Retinal pigment epithelial cell (primary cell): ENCODE data around the gene YIF1A.
"Not testable (repeated sequence)": the region's sequence is repeated elsewhere in the genome, so short reads cannot be mapped to it uniquely, and the experiment has no call there.

Experiments used
- DNase-seq: peaks from one replicate; pipeline ENCODE4 v3.0.0-alpha.2; 2010; ENCODE audit warnings: low read depth
- H3K4me3 ChIP-seq: 2 replicates; pipeline ENCODE4 v1.5.1; 2011; ENCODE audit warnings: mild to moderate bottlenecking, low read length, control low read depth, moderate library complexity
- TF ChIP-seq, protein P1 (sequence below): conservative IDR thresholded peaks from 2 replicates; pipeline ENCODE4 v1.5.1; 2011; ENCODE audit warnings: low read depth, low read length, control low read depth, inconsistent platforms

Gene YIF1A

DNA sequence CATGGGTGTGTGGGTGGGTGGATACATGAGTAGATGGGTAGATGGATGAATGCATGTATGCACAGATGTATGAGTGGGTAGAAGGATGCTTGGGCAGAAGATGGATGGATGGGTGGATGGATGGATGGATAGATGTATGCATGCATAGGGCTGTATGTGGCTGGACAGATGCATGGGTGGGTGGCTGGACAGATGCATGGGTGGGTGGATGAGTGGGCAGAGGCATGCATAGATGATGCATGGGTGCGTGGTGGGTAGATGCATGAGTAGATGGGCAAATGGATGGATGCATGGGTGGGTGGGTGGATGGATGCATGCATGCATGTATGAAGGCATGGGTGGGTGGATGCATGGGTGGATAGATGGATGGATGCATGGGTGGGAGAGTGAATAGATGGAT lies 34.7 kb upstream of the YIF1A start:
- TF ChIP-seq, protein P1, sequence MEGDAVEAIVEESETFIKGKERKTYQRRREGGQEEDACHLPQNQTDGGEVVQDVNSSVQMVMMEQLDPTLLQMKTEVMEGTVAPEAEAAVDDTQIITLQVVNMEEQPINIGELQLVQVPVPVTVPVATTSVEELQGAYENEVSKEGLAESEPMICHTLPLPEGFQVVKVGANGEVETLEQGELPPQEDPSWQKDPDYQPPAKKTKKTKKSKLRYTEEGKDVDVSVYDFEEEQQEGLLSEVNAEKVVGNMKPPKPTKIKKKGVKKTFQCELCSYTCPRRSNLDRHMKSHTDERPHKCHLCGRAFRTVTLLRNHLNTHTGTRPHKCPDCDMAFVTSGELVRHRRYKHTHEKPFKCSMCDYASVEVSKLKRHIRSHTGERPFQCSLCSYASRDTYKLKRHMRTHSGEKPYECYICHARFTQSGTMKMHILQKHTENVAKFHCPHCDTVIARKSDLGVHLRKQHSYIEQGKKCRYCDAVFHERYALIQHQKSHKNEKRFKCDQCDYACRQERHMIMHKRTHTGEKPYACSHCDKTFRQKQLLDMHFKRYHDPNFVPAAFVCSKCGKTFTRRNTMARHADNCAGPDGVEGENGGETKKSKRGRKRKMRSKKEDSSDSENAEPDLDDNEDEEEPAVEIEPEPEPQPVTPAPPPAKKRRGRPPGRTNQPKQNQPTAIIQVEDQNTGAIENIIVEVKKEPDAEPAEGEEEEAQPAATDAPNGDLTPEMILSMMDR: no peak
- no peak overlapping the region for H3K4me3 ChIP-seq
- DNase-seq: no peak

DNA sequence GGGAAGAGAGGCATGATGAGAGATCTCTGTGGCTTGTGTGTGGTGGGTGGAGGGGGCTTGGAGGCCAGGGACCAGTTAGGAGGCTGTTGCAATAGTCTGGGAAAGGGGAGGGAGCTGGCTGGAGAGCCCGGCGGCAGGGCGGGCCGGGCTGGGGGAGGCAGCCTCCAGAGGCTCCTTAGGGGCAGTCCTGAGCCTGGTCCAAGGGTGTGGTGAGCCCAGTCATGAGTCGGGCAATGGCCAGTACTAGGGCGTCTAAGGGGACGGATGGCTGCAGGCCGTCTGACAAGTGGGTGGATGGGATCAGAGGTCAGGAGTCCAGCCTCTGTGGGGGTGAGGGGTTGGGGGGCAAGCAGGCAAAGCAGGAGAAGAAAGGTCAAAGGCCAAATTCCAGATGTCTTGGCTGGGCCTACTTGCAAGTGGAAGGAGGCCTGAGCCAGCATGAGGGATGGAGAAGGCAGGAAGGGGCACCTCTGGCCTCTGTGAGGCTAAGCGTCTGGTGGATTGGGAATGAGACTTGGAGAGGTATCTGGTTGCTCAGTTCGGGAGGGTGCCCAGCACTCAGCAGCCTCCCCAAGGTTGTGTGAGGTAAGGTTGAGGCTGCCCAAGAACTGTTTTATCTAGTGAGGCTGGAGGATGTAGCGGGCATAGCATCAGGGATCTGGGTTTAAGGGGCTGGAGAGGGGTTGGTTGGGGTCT lies 33.9 kb upstream of the YIF1A start:
- no peak overlapping the region for H3K4me3 ChIP-seq
- TF ChIP-seq, protein P1: no peak
- DNase-seq: no peak

- no peak for DNase-seq
- no peak overlapping the region for H3K4me3 ChIP-seq
- TF ChIP-seq, protein P1: no peak
Observed at GRCh38 chr11:66321606-66322005, 32.7 kb upstream of the YIF1A start.

DNA sequence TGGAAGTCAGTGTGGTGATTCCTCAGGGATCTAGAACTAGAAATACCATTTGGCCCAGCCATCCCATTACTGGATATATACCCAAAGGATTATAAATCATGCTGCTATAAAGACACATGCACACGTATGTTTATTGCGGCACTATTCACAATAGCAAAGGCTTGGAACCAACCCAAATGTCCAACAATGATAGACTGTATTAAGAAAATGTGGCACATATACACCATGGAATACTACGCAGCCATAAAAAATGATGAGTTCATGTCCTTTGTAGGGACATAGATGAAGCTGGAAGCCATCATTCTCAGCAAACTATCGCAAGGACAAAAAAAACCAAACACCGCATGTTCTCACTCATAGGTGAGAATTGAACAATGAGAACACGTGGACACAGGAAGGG lies 31.8 kb upstream of the YIF1A start:
- H3K4me3 ChIP-seq, DNase-seq: not testable (repeated sequence)

DNA sequence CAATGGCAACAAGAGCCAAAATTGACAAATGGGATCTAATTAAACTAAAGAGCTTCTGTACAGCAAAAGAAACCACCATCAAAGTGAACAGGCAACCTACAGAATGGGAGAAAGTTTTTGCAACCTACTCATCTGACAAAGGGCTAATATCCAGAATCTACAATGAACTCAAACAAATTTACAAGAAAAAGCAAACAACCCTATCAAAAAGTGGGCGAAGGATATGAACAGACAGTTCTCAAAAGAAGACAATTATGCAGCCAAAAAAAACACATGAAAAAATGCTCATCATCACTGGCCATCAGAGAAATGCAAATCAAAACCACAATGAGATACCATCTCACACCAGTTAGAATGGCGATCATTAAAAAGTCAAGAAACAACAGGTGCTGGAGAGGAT lies 31.3 kb upstream of the YIF1A start:
- H3K4me3 ChIP-seq, DNase-seq: not testable (repeated sequence)

DNA sequence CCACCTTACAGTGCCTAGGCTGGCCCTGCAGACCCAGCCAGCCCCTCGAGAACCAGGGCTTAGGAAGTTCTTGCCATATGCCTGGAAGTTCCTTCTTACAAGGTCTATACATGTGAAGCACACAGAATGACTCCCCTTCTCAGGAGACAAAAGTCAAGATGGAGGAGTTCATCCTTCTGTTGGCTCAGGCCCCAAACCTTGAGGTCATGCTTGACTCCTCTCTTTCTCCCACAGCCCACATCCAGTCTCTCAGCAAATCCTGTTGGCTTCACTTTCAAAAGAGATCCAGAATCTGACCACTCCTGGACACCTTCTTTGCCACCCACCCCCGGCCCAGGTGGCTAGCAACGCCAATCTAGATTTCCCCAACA lies 29.6 kb upstream of the YIF1A start:
- H3K4me3 ChIP-seq: no peak overlapping the region
- DNase-seq: no peak
- TF ChIP-seq, protein P1: no peak

DNA sequence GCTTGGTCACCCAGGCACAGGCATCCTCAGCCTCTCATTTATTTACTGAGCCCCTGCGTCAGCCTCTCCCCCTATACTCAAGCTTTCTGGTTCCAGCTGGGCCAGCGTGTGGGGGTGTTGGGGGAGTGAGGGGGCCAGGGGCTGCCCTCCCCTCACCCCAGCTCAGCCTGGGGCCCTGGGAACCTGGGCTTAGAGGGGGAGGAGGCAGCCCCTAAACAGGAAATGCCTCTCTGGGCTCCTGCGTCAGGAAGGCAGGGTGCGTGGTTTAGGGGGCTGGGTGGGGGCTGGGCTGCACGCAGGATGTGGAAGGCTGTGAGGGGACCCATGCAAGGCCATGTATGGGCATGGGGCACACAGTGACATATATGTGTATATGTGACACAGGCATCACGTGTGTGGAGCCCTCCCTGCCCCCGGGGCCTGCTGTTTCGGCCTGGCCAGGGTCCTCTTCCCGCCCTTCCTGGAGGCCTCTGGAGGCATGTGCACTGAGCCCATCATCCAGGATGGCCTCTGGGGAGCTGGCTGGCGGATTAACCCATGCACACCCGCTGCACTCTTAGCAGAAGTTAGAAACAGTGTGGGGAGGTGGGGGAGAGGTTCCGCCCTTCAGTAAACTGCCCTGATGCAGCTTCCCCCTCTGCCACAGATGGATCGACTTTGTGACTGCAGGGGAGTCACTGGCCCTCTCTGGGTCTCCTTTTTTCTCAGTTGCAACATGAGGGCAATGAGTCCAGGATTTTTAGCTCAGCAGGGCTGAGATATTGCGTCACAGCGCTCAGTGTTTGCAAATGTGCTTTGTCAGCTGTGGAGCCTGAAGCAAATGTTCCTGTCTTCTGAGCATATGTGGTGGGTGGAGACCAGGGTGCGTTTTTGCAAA lies 29.0 kb upstream of the YIF1A start:
- TF ChIP-seq, protein P1: no peak
- DNase-seq: no peak
- no peak overlapping the region for H3K4me3 ChIP-seq

DNA sequence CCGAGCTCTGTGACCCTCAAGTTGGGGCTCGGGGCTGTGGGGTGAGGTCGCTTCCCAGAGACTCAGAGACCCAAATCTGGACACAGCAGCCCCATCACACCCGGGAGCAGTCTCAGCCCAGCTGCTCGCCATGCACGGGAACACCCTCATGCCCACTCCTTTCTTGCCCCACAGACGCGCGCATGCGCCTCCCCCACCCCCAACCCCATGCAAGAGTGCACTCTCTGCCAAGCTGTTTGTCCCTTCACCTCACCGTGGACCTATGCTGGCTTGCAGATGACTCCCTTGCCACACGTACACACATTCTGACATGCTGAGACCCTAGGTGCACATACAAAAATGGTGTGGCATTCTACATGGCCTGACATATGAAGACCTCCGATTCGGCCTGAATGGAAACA lies 28.4 kb upstream of the YIF1A start:
- TF ChIP-seq, protein P1: no peak
- no peak overlapping the region for H3K4me3 ChIP-seq
- DNase-seq: no peak
